GM19193 (cell line): ENCODE results near the gene CD276.

Experiments used
- POLR2A ChIP-seq: IDR thresholded peaks from 4 replicates; pipeline ENCODE4 v1.6.1; 2011; ENCODE audit not compliant: insufficient read depth, insufficient read length; ENCODE audit errors: extremely low read depth

The CD276 gene

DNA sequence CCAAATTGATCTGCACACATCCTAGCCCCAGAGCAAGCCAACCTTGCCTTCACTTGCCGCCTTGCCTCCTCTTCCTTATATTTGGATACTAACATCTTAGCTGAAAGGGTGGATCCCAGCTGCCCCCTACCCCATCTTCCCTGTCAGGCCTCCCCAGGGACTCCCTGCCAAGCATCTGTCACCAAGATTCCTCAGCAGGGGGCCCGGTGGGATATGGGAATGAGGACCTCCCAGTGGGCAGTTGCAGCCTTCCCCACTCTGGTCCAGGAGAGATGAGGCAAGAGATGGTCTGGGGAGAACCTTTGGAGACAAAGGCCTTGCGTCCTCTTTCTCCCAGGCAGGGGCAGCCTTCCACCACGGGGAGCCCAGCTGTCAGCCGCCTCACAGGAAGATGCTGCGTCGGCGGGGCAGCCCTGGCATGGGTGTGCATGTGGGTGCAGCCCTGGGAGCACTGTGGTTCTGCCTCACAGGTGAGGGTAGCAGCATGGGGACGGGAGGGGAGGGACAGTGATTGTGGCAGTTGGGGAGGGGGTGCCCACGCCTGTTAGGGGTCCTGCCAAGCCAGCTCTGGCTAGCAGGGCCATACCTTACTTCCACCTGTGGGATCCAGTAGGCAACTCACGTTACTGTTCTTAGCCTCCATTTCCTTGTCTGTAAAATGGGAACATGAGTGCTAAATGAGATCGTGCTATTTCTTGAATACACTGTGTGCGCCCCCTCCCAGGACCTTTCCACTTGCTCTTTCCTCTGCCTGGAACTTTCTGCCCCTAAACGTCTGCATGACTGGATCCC lies 15.3 kb downstream of the CD276 start:
- TF ChIP-seq POLR2A: no peak

DNA sequence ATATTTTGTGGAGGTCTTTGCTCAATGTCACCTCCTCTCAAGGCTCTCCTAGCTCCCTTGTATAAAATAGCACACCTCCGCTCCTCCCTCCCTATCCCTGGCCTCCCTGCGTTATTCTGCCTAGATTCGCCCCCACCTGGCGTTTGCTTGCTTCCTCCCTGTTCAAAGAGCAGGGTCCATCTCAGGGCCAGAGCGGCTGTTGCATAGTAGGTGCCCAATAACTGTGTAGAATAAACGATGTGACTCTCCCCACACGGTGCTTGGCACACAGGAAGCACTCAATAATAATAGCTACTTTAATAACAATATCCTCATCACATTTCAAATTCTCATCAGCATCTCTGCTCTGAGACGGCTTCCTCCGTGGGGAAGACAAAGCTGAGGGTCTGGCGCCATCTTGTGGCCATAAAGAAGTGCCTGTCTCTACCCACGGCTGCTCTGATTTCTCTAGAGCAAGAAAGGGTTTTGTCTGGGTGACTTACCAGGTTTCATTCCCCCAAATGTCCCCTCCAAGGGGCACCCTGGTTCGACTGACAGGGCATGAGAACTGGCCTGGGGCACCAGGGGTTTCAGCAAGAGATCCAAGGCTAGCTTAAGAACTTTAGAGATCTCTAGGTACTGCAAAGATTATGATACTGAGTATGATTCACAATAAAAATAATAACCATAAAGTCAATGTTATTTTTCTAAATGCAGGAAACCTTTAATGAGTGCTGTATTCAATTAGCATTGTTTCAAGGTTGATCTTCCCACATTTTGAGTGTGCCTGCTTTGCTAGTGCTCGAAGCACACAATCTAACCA lies 16.1 kb downstream of the CD276 start:
- TF ChIP-seq POLR2A: no peak

GRCh38 chr15:73704869-73705645 lies 20.9 kb downstream of the CD276 start:
- no peak for TF ChIP-seq POLR2A

DNA sequence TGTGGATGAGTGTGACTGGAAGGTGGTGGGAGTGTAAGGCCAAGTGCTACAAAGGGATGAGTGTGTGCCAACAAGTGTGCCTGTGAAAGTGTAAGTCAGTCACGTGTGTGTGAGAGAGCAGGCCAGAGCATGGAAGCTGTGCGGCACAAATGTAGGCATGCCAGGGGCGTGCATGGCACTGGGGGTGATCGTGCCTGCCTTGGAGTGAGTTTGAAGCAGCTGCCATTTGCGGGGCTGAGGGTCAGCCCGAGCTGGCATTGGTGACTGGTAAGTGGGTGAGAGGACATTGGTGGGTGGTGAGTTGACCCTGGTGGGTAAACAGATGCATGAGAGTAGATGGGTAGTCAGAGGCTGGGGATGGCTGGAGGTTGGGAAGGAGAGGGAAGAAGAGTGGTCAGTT lies 24.5 kb downstream of the CD276 start:
- TF ChIP-seq POLR2A: no peak

DNA sequence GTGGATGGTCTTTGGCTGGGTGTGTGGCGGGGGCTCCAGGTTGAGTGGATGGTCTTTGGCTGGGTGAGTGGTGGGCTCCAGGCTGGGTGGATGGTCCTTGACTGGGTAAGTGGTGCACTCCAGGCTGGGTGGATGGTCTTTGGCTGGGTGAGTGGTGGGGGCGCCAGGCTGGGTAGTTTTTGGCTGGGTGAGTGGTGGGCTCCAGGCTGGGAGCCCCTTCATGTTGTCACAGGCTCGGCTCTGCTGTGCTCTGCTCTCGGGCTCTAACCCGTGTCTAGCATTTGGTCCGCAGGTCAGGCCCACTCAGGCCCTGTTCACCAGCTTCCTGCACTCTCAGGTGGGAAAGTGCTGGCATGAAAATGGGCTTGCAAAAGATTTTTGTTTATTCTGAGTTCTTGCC lies 25.1 kb downstream of the CD276 start:
- no peak for TF ChIP-seq POLR2A

DNA sequence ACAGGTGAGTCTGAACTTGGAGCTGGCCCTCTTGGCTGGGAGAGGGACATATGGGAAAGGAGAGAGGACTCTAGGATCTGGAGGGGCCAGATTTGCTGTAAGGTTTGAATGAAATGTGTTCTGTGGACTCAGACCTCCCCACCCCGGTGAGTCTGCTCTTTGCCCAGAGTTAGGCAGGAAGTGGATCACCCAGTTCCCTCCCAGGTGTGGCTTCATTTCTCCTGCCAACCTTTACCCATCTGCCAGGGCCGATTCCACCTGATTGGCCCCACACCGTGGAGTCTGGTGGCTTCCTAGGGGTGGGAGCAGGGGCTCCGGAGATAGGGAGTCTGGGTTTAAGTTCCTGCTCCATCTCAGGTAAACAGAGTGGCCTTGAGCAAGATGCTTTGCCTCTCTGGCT lies 25.5 kb downstream of the CD276 start:
- TF ChIP-seq POLR2A: no peak

DNA sequence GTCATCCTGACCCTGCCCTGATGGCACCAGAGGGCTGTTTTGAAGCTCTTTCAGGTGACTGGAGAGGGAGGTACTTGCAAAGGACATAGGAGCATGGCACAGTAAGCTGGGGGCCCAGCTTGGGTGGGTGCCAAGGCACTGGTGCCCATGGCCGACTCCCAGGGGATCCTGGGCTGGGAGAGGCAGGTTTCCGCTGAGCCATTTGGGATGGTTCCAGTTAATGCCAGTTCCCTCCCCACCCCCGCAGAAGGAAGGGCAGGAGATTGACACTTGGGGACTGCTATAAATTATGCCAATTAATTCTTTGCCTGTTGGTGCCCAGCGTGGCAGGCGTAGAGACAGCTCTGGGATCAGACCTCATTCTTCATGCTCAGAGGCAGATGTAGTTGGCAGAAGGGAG lies 26.1 kb downstream of the CD276 start:
- no peak for TF ChIP-seq POLR2A

DNA sequence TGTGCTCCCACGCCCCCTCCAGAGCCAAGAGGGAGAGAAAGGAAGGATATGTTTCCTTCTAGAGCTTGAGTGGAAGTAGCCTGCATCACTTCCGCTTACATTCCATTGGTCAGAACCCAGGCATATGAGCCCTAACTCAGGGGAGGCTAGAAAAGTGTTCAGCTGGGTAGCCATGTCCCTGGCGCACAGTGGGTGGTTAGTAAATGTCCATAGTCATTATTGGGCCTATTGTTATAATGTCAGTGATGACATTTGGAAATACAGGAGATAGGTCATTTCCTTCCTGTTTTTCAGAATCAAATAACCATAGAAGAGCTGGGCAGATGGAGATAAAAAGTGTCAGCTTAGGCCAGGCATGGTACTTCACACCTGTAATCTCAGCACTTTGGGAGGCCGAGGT lies 27.3 kb downstream of the CD276 start:
- no peak for TF ChIP-seq POLR2A

DNA sequence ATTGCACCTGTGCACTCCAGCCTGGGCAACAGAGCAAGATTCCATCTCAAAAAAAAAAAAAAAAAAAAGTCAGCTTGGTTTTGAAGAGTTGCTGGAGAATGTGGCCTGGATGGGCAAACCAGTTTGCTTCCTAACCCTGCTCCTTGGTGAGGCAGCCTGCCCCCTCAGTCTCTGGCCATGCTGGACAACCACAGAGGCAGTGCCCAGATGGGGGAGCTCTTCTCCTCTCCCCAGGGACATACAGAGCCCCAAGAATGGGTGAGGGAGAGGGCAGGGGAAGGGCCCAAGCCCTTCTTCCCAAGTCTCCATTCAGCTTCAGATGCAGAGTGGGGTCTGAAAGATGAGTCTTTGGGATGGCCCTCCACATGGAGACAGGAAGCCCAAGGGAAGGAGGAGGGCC lies 27.9 kb downstream of the CD276 start:
- TF ChIP-seq POLR2A: no peak

DNA sequence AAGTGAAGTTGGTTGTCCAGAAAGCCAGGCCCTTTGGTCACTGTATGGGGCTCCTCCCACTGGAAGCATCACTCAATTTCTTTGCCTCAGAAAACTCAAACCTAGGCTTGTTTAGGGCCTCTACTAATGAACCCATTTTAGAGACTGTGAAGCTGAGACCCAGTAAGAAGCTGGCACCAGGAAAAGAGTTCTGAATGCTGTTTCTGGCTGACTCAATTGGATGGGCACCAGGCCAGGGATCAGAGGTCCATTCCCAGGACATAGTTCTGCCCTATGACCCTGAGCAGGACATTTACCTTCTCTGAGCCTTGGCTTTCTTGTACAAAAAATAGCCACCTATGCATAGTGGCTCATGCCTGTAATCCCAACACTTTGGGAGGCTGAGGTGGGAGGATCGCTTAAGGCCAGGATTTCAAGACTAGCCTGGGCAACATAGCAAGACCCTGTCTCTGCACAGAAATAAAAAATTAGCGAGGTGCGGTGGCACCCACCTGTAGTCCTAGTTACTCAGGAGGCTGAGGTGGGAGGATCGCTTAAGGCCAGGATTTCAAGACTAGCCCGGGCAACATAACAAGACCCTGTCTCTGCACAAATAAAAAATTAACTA lies 30.6 kb downstream of the CD276 start:
- no peak for TF ChIP-seq POLR2A

DNA sequence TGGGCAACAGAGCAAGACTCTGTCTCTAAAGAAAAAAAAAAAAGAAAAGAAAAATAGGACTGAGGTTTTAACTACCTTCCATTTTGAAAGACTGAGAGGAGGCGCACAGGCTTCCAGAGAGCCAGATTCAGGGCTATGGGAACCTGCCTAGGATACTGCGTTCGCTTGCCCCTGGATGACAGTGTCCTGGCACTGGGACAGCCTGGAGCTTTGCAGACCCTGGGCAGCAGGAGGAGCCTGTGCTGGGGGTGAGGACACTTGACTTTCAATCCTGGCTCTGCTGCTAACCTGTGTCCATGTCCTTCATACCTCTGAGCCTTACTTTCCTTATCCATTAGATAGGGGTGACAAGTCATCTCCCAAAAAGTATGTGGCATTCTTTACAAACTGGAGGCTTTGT lies 31.2 kb downstream of the CD276 start:
- no peak for TF ChIP-seq POLR2A

- no peak for TF ChIP-seq POLR2A
These were observed 32.2 kb downstream of the CD276 start for GRCh38 chr15:73716417-73716816.

GRCh38 chr15:73717206-73717605 lies 33.0 kb downstream of the CD276 start:
- no peak for TF ChIP-seq POLR2A

GRCh38 chr15:73717802-73718201 lies 33.6 kb downstream of the CD276 start:
- TF ChIP-seq POLR2A: no peak

- no peak for TF ChIP-seq POLR2A
These were observed 34.5 kb downstream of the CD276 start for GRCh38 chr15:73718694-73719093.

DNA sequence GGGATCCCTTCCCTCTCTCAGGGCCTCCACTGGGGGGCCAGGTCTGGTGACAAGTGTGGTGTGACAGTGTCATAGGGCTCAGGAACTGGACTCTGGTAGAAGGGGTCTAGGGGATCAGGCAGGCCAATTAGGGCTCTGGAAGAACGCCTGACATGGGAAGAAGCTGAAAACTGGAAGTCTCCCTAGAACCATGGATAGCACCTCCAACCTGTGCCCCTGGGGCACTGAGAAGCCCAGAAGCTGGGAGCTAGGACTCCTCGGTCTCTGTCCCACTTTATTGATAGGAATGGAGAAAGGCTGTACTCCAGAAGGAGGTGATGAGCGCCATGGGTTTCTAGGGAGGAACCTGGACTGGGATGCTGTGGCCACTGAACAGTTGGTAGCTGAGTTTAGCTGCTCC lies 38.2 kb downstream of the CD276 start:
- TF ChIP-seq POLR2A: no peak

- no peak for TF ChIP-seq POLR2A
These were observed 39.0 kb downstream of the CD276 start for GRCh38 chr15:73723191-73723590.
